AG09309 (cell line): ENCODE measurements around the gene PRIMA1.

Experiments
- DNase-seq: peaks from one replicate; pipeline ENCODE4 v3.0.0-alpha.2; 2010; ENCODE audit warnings: low read depth
- H3K4me3 ChIP-seq: 2 replicates; pipeline ENCODE4 v1.5.1; 2011; ENCODE audit warnings: mild to moderate bottlenecking, low read depth, low read length, moderate library complexity; ENCODE audit not compliant: control insufficient read depth
- TF ChIP-seq, protein P1 (sequence below): IDR thresholded peaks from 2 replicates; pipeline ENCODE4 v1.5.1; 2011; ENCODE audit warnings: mild to moderate bottlenecking, low read depth, low read length, inconsistent platforms; ENCODE audit not compliant: insufficient read depth, control insufficient read depth; ENCODE audit errors: missing control alignments

Gene PRIMA1

DNA sequence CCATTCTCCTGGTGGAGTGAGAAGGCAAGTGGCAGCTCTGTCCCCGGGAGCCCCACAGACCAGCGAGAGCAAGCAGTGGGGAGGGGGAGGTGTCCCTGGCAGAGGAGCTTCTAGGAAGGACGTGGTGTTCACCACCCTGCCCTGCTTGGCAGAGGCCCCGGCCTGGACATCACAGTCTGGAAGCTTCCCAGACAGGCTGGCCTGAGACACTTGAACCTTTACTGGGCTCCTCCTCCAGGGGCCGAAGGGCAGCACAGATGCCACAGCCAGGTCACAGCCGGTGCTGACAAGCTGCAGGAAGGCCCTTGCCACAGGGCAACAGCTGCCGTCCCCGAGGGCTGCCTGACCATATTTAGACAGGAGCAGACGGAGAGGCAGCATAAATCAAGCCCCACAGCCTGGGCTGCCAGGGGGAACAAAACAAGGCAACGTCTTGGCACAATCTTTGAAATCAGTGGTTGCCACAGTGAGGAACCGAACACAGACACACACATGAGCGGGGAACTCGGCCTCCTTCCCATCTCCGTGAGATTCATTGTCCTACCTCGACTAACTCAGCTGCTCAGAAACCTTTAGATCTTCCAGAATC, 28.5 kb downstream of the PRIMA1 start:
- H3K4me3 ChIP-seq = no peak overlapping the region
- no peak for DNase-seq
- TF ChIP-seq, protein P1, sequence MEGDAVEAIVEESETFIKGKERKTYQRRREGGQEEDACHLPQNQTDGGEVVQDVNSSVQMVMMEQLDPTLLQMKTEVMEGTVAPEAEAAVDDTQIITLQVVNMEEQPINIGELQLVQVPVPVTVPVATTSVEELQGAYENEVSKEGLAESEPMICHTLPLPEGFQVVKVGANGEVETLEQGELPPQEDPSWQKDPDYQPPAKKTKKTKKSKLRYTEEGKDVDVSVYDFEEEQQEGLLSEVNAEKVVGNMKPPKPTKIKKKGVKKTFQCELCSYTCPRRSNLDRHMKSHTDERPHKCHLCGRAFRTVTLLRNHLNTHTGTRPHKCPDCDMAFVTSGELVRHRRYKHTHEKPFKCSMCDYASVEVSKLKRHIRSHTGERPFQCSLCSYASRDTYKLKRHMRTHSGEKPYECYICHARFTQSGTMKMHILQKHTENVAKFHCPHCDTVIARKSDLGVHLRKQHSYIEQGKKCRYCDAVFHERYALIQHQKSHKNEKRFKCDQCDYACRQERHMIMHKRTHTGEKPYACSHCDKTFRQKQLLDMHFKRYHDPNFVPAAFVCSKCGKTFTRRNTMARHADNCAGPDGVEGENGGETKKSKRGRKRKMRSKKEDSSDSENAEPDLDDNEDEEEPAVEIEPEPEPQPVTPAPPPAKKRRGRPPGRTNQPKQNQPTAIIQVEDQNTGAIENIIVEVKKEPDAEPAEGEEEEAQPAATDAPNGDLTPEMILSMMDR = no peak

DNA sequence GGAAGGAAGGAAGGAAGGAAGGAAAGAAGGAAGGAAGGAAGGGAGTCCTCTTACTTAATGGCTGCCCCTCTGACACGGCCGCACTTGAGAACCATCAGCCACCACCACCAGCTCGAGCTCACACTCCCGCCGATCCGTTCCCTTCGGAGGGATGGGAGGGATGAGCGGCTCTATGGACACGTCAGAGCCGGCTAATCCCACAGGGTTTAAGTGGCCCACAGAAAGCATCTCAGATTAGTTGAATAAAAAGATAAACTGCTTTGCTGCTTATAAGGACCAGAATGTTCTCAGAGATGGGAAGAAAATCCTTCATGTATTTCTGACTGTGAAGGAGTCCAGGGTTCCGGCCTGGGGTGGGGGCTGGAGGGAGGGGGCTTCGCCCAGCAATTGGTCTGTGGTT, 31.1 kb downstream of the PRIMA1 start:
- no peak overlapping the region for H3K4me3 ChIP-seq
- no peak for DNase-seq
- TF ChIP-seq, protein P1 = no peak

DNA sequence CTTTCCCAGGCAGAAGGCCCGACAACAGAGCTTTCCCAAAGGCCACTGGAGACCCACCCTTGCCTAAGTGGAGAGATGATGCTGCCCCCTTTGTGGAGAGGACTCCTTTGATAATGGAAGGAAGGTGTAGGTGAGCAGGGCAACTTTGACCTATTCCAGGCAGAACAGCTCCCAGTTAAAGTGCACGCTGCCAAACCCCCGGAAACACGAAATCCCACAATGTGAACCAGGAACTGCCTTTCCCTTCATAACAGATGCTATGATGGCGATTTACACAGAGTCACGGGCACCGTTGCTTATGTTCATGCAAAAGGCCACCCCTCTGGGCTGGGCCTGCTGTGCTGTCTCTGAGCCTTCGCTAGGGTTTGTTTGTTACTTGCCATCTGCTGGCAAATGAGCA, 34.6 kb downstream of the PRIMA1 start:
- DNase-seq = no peak
- H3K4me3 ChIP-seq = no peak overlapping the region
- TF ChIP-seq, protein P1 = no peak

DNA sequence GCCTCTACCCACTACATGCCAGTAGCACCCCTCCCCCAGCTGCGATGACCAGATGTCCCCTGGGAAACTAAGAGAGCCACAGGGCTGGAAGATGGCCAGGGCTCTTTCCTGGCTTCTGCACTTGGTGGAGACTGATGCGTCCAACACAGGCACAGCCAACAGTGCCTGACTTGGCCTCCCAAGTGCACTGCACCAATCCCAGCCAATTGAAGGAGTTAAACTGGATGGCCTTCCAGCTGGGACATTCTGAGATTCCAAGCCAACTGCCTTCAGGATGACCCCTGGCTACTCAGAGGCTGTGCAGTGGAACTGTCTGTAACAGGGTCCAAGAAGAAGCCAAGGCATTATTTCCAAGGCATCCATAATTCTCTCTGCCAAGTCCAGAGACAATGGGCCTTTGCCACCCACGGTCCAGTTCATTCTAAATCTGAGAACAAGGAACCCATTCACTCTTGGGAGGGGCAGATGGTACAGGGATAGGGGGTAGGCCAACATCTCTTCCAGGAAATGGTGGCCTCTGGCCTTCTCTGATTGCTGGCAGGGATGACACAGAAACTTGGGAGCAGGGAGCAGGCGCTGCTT, 35.2 kb downstream of the PRIMA1 start:
- no peak for DNase-seq

DNA sequence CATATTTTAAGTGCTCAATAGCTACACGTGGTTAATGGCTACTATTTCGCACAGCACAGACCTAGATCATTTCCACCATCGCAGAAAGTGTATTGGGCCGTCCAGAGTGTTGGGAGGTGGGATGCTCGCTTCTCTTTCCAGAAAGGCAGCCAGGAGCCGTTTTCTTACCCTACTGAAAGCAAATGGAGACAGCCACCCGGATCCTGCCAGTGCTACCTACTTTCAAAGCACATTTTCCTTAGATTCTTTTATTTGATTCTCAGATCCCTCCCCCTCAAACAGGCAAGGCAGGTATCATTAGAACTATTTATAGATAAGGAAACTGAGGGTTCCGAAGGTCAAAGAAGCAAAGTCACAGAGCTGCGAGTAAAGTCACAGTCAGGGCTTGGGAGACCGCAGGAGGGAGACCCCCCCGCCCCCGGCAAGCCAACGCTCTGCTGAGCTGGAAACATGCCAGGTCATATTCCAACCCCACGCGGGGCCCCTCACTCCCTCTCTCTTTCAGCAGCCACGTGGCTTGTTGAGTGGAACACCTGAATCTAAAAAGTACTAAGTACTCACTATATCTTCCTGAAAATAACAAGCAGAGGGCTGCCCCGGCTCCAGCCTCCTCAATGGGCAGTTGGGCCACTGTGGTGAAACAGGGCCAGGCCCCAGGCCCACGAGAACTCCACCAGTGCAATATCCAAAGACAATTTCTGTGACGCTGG, 36.2 kb downstream of the PRIMA1 start:
- no peak overlapping the region for H3K4me3 ChIP-seq
- TF ChIP-seq, protein P1 = no peak
- no peak for DNase-seq

More for the DNA sequence above, 35.2 kb downstream of the PRIMA1 start:
- no peak overlapping the region for H3K4me3 ChIP-seq
- TF ChIP-seq, protein P1 = no peak

DNA sequence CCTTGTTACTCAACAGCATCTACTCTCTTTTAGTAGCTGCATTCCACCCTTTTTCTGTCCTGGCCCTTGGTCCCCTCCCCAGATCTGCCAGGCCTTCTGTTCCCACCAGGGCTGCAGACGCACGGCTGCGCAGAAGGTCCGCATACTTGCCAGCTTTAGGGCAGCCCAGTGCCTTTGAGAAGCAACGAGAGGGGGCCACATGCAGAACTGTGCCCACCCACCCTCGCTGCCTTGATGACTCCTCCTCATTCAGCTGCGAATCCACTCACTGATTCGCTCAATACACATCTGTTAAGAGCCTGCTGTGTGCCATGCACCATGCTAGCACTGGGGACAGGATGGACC, 39.2 kb downstream of the PRIMA1 start:
- no peak overlapping the region for H3K4me3 ChIP-seq
- TF ChIP-seq, protein P1 = no peak
- no peak for DNase-seq
